GM10266 (cell line): Measurements from ENCODE around the gene GUCA2A.

Source experiments
- DNase-seq: peaks from one replicate; pipeline ENCODE4 v3.0.0; 2012; ENCODE audit errors: extremely low spot score
- CTCF ChIP-seq: IDR thresholded peaks from 2 replicates; pipeline ENCODE4 v1.5.1; 2012; ENCODE audit warnings: mild to moderate bottlenecking, low read depth; ENCODE audit not compliant: control insufficient read depth, insufficient read depth; ENCODE audit errors: missing control alignments

Gene GUCA2A

GRCh38 chr1:42163114-42163513 is 1.4 kb downstream of the GUCA2A start:
- no peak for TF ChIP-seq CTCF
- no peak for DNase-seq

- DNase-seq: no peak
- no peak for TF ChIP-seq CTCF
These were observed 2.4 kb downstream of the GUCA2A start for GRCh38 chr1:42162181-42162580.

- no peak for DNase-seq
- TF ChIP-seq CTCF: no peak
These were observed 6.4 kb downstream of the GUCA2A start for GRCh38 chr1:42158189-42158588.

- no peak for DNase-seq
- TF ChIP-seq CTCF: no peak
These were observed 6.9 kb downstream of the GUCA2A start for GRCh38 chr1:42157667-42158066.

GRCh38 chr1:42155362-42155761 is 9.2 kb downstream of the GUCA2A start:
- no peak for TF ChIP-seq CTCF
- no peak for DNase-seq

- DNase-seq: no peak
- TF ChIP-seq CTCF: no peak
These were observed 9.9 kb downstream of the GUCA2A start for GRCh38 chr1:42154685-42155084.

- TF ChIP-seq CTCF: no peak
- no peak for DNase-seq
These were observed 10.9 kb downstream of the GUCA2A start for GRCh38 chr1:42153624-42154023.
